NCI-H226 (cell line): ENCODE measurements around the gene OTUD1.

ENCODE experiments used
- DNase-seq: peaks from one replicate; pipeline ENCODE4 v3.0.0-alpha.2; 2015

The OTUD1 gene

GRCh38 chr10:23469596-23470237, 30.8 kb downstream of the OTUD1 start:
- no peak for DNase-seq

GRCh38 chr10:23472181-23472580, 33.3 kb downstream of the OTUD1 start:
- no peak for DNase-seq

GRCh38 chr10:23474081-23474480, 35.2 kb downstream of the OTUD1 start:
- no peak for DNase-seq

- DNase-seq: no peak
Measured at GRCh38 chr10:23474626-23475025, 35.8 kb downstream of the OTUD1 start.

DNA sequence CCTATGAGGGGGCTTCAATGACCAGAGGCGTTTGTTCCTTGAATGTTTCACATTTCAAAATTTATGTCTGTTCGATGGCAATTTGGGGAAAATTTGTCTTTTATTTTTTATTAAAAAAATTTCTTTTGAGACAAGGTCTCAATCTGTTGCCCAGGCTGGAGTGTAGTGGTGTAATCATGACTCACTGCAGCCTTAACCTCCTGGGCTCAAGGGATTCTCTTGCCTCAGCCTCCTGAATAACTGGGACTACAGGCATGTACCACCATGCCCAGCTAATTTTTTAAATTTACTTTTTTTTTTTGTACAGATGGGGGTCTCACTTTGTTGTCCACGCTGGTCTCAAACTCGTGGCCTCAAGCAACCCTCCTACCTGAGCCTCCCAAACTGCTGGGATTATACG, 39.7 kb downstream of the OTUD1 start:
- no peak for DNase-seq

- DNase-seq: no peak
Measured at GRCh38 chr10:23479798-23480473, 41.1 kb downstream of the OTUD1 start.

- no peak for DNase-seq
Measured at GRCh38 chr10:23481363-23481961, 42.6 kb downstream of the OTUD1 start.

DNA sequence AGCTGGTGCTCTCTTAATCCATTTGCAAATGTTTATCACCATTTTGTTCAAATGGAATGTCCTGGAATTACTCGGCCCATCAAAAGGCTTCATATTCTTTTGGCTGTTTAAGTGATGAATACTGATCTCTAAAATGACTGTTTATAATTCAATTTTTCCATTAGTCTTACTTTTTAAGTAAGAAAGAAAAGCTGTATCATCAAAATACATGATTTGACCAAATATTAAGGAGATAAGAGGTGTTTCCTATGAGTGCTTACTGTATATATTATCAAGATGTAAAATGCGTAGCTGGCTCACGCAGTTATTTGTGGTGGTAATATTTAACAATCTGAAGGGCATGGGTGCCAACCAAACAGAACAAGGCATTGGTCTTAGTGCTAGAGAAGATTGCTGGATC, 51.2 kb downstream of the OTUD1 start:
- DNase-seq: no peak
